GM21360 (cell line): Measurements from ENCODE around the gene ADISSP.

ENCODE experiments used
- ATAC-seq: cut with Tn5 transposase; IDR thresholded peaks from one replicate; pipeline ENCODE4 v1.9.1; 2021; ENCODE audit warnings: mild to moderate bottlenecking, moderate library complexity; ENCODE audit not compliant: unreplicated experiment

The ADISSP gene

GRCh38 chr20:3767427-3768341 is at the start of gene ADISSP:
ADISSP (minus strand) TSS chr20:3767753; CDS start chr20:3760100, 7,653 bp downstream.
- peak; percentile 93 for ATAC-seq

- ATAC-seq, result no peak
Measured at GRCh38 chr20:3815703-3816315, 48.3 kb upstream of the ADISSP start.

- ATAC-seq, result no peak
Measured at GRCh38 chr20:3814928-3815495, 47.5 kb upstream of the ADISSP start.

GRCh38 chr20:3813848-3814581 is 46.5 kb upstream of the ADISSP start:
- no peak for ATAC-seq

- ATAC-seq, result no peak
Measured at GRCh38 chr20:3812975-3813847, 45.7 kb upstream of the ADISSP start.

GRCh38 chr20:3812259-3812681 is 44.7 kb upstream of the ADISSP start:
- no peak for ATAC-seq

GRCh38 chr20:3811467-3812258 is 44.1 kb upstream of the ADISSP start:
- ATAC-seq, result no peak

- no peak for ATAC-seq
Measured at GRCh38 chr20:3808544-3808943, 41.0 kb upstream of the ADISSP start.

- no peak for ATAC-seq
Measured at GRCh38 chr20:3804781-3805180, 37.2 kb upstream of the ADISSP start.

- no peak for ATAC-seq
Measured at GRCh38 chr20:3804254-3804751, 36.8 kb upstream of the ADISSP start.

- ATAC-seq, result no peak
Measured at GRCh38 chr20:3803854-3804253, 36.3 kb upstream of the ADISSP start.

GRCh38 chr20:3803289-3803688 is 35.7 kb upstream of the ADISSP start:
- ATAC-seq, result no peak

- no peak for ATAC-seq
Measured at GRCh38 chr20:3802524-3803239, 35.1 kb upstream of the ADISSP start.

- ATAC-seq, result no peak
Measured at GRCh38 chr20:3801846-3802245, 34.3 kb upstream of the ADISSP start.

GRCh38 chr20:3801299-3801698 is 33.7 kb upstream of the ADISSP start:
- no peak for ATAC-seq

GRCh38 chr20:3800878-3801260 is 33.3 kb upstream of the ADISSP start:
- ATAC-seq, result no peak

GRCh38 chr20:3800256-3800877 is 32.8 kb upstream of the ADISSP start:
- no peak for ATAC-seq

GRCh38 chr20:3798908-3799248 is 31.3 kb upstream of the ADISSP start:
- no peak for ATAC-seq
